Measurements from ENCODE around the gene PAIP2.
"Not testable (repeated sequence)": the region's sequence is repeated elsewhere in the genome, so short reads cannot be mapped to it uniquely, and the experiment has no call there.

PAIP2 gene

GRCh38 chr5:139335811-139336210, 5.8 kb upstream of the PAIP2 start:
- Histone ChIP-seq H3K27ac (ENCODE audit: low read depth, low read length) (peak overlapping the region; percentile 21), H3K36me3 (ENCODE audit: control insufficient read depth, insufficient read depth, low read length) (peaks cover 28% of the 10 kb centered on the region), H3K9me3 (ENCODE audit: control insufficient read depth, insufficient read depth, low read length) (no peaks in the 10 kb centered on the region), H3K9ac (ENCODE audit: low read depth, low read length) (no peak overlapping the region), H3K4me3 (ENCODE audit: low read depth, low read length) (no peak overlapping the region), H3K4me1 (ENCODE audit: control insufficient read depth, insufficient read depth, low read length) (no peaks in the 10 kb centered on the region), H3K27me3 (ENCODE audit: control insufficient read depth, insufficient read depth, low read length) (no peaks in the 10 kb centered on the region)

- Histone ChIP-seq H3K4me1 (ENCODE audit: control insufficient read depth, insufficient read depth, low read length) (peaks cover 8% of the 10 kb centered on the region), H3K9me3 (ENCODE audit: control insufficient read depth, insufficient read depth, low read length) (no peaks in the 10 kb centered on the region), H3K36me3 (ENCODE audit: control insufficient read depth, insufficient read depth, low read length) (peaks cover 5% of the 10 kb centered on the region), H3K27me3 (ENCODE audit: control insufficient read depth, insufficient read depth, low read length) (no peaks in the 10 kb centered on the region), H3K4me3 (ENCODE audit: low read depth, low read length) (no peak overlapping the region), H3K9ac (ENCODE audit: low read depth, low read length) (no peak overlapping the region), H3K27ac (ENCODE audit: low read depth, low read length) (no peak overlapping the region)
Observed at GRCh38 chr5:139340051-139340450, 1.6 kb upstream of the PAIP2 start.

GRCh38 chr5:139341187-139341688, 416 bp upstream of the PAIP2 start:
- H3K4me1 ChIP-seq (ENCODE audit: control insufficient read depth, insufficient read depth, low read length), result peaks cover 8% of the 10 kb centered on the region
- no peak overlapping the region for H3K9ac ChIP-seq (ENCODE audit: low read depth, low read length)
- H3K4me3 ChIP-seq (ENCODE audit: low read depth, low read length), result peak overlapping the region; percentile 99
- H3K27me3 ChIP-seq (ENCODE audit: control insufficient read depth, insufficient read depth, low read length), result no peaks in the 10 kb centered on the region
- H3K27ac ChIP-seq (ENCODE audit: low read depth, low read length), result no peak overlapping the region
- H3K36me3 ChIP-seq (ENCODE audit: control insufficient read depth, insufficient read depth, low read length), result peaks cover 8% of the 10 kb centered on the region
- no peaks in the 10 kb centered on the region for H3K9me3 ChIP-seq (ENCODE audit: control insufficient read depth, insufficient read depth, low read length)

GRCh38 chr5:139342423-139342723, 719 bp downstream of the PAIP2 start:
- Histone ChIP-seq H3K4me3 (ENCODE audit: low read depth, low read length) (peak overlapping the region; percentile 99), H3K9me3 (ENCODE audit: control insufficient read depth, insufficient read depth, low read length) (no peaks in the 10 kb centered on the region), H3K27ac (ENCODE audit: low read depth, low read length) (peak overlapping the region; percentile 100), H3K27me3 (ENCODE audit: control insufficient read depth, insufficient read depth, low read length) (no peaks in the 10 kb centered on the region), H3K4me1 (ENCODE audit: control insufficient read depth, insufficient read depth, low read length) (peaks cover 8% of the 10 kb centered on the region), H3K9ac (ENCODE audit: low read depth, low read length) (peak overlapping the region; percentile 78), H3K36me3 (ENCODE audit: control insufficient read depth, insufficient read depth, low read length) (peaks cover 8% of the 10 kb centered on the region)

GRCh38 chr5:139343476-139343875, 1.8 kb downstream of the PAIP2 start:
- peaks cover 8% of the 10 kb centered on the region for H3K4me1 ChIP-seq (ENCODE audit: control insufficient read depth, insufficient read depth, low read length)
- H3K27ac ChIP-seq (ENCODE audit: low read depth, low read length), result no peak overlapping the region
- 0 out of 2 replicates have a peak overlapping the region, but pooled peaks have one; percentile 3 for H3K9ac ChIP-seq (ENCODE audit: low read depth, low read length)
- H3K4me3 ChIP-seq (ENCODE audit: low read depth, low read length), result peak overlapping the region; percentile 99
- H3K36me3 ChIP-seq (ENCODE audit: control insufficient read depth, insufficient read depth, low read length), result peaks cover 8% of the 10 kb centered on the region
- no peaks in the 10 kb centered on the region for H3K27me3 ChIP-seq (ENCODE audit: control insufficient read depth, insufficient read depth, low read length)
- H3K9me3 ChIP-seq (ENCODE audit: control insufficient read depth, insufficient read depth, low read length), result no peaks in the 10 kb centered on the region

GRCh38 chr5:139344177-139344576, 2.5 kb downstream of the PAIP2 start:
- Histone ChIP-seq H3K27ac (ENCODE audit: low read depth, low read length) (no peak overlapping the region), H3K36me3 (ENCODE audit: control insufficient read depth, insufficient read depth, low read length) (peaks cover 8% of the 10 kb centered on the region), H3K27me3 (ENCODE audit: control insufficient read depth, insufficient read depth, low read length) (no peaks in the 10 kb centered on the region), H3K4me1 (ENCODE audit: control insufficient read depth, insufficient read depth, low read length) (peaks cover 8% of the 10 kb centered on the region), H3K9ac (ENCODE audit: low read depth, low read length) (no peak overlapping the region), H3K4me3 (ENCODE audit: low read depth, low read length) (no peak overlapping the region), H3K9me3 (ENCODE audit: control insufficient read depth, insufficient read depth, low read length) (no peaks in the 10 kb centered on the region)

- H3K9me3 ChIP-seq (ENCODE audit: control insufficient read depth, insufficient read depth, low read length); H3K27ac ChIP-seq (ENCODE audit: low read depth, low read length); H3K36me3 ChIP-seq (ENCODE audit: control insufficient read depth, insufficient read depth, low read length); H3K4me3 ChIP-seq (ENCODE audit: low read depth, low read length); H3K27me3 ChIP-seq (ENCODE audit: control insufficient read depth, insufficient read depth, low read length); H3K9ac ChIP-seq (ENCODE audit: low read depth, low read length); H3K4me1 ChIP-seq (ENCODE audit: control insufficient read depth, insufficient read depth, low read length): not testable (repeated sequence)
Observed at GRCh38 chr5:139345442-139345841, 3.8 kb downstream of the PAIP2 start.

- not testable (repeated sequence) for H3K27me3 ChIP-seq (ENCODE audit: control insufficient read depth, insufficient read depth, low read length); H3K4me1 ChIP-seq (ENCODE audit: control insufficient read depth, insufficient read depth, low read length); H3K4me3 ChIP-seq (ENCODE audit: low read depth, low read length); H3K27ac ChIP-seq (ENCODE audit: low read depth, low read length); H3K9ac ChIP-seq (ENCODE audit: low read depth, low read length); H3K9me3 ChIP-seq (ENCODE audit: control insufficient read depth, insufficient read depth, low read length)
- H3K36me3 ChIP-seq (ENCODE audit: control insufficient read depth, insufficient read depth, low read length), result peaks cover 16% of the 10 kb centered on the region
Observed at GRCh38 chr5:139347863-139348262, 6.2 kb downstream of the PAIP2 start.

- Histone ChIP-seq H3K9ac (ENCODE audit: low read depth, low read length) (no peak overlapping the region), H3K9me3 (ENCODE audit: control insufficient read depth, insufficient read depth, low read length) (no peaks in the 10 kb centered on the region)
Observed at GRCh38 chr5:139354186-139354585, 12.5 kb downstream of the PAIP2 start.

GRCh38 chr5:139355900-139356299, 14.2 kb downstream of the PAIP2 start:
- not testable (repeated sequence) for H3K9ac ChIP-seq (ENCODE audit: low read depth, low read length); H3K27me3 ChIP-seq (ENCODE audit: control insufficient read depth, insufficient read depth, low read length); H3K4me3 ChIP-seq (ENCODE audit: low read depth, low read length); H3K27ac ChIP-seq (ENCODE audit: low read depth, low read length); H3K9me3 ChIP-seq (ENCODE audit: control insufficient read depth, insufficient read depth, low read length); H3K4me1 ChIP-seq (ENCODE audit: control insufficient read depth, insufficient read depth, low read length)
- H3K36me3 ChIP-seq (ENCODE audit: control insufficient read depth, insufficient read depth, low read length), result peaks cover 28% of the 10 kb centered on the region

More at GRCh38 chr5:139354186-139354585, 12.5 kb downstream of the PAIP2 start:
- Histone ChIP-seq H3K27ac (ENCODE audit: low read depth, low read length) (no peak overlapping the region), H3K4me1 (ENCODE audit: control insufficient read depth, insufficient read depth, low read length) (no peaks in the 10 kb centered on the region), H3K4me3 (ENCODE audit: low read depth, low read length) (no peak overlapping the region), H3K36me3 (ENCODE audit: control insufficient read depth, insufficient read depth, low read length) (peaks cover 28% of the 10 kb centered on the region), H3K27me3 (ENCODE audit: control insufficient read depth, insufficient read depth, low read length) (no peaks in the 10 kb centered on the region)

- Histone ChIP-seq H3K4me1 (ENCODE audit: control insufficient read depth, insufficient read depth, low read length) (no peaks in the 10 kb centered on the region), H3K27ac (ENCODE audit: low read depth, low read length) (no peak overlapping the region), H3K9ac (ENCODE audit: low read depth, low read length) (no peak overlapping the region), H3K9me3 (ENCODE audit: control insufficient read depth, insufficient read depth, low read length) (no peaks in the 10 kb centered on the region), H3K36me3 (ENCODE audit: control insufficient read depth, insufficient read depth, low read length) (peaks cover 21% of the 10 kb centered on the region), H3K4me3 (ENCODE audit: low read depth, low read length) (no peak overlapping the region), H3K27me3 (ENCODE audit: control insufficient read depth, insufficient read depth, low read length) (no peaks in the 10 kb centered on the region)
Observed at GRCh38 chr5:139358064-139358463, 16.4 kb downstream of the PAIP2 start.

- no peak overlapping the region for H3K4me3 ChIP-seq (ENCODE audit: low read depth, low read length)
- no peaks in the 10 kb centered on the region for H3K27me3 ChIP-seq (ENCODE audit: control insufficient read depth, insufficient read depth, low read length)
- no peaks in the 10 kb centered on the region for H3K9me3 ChIP-seq (ENCODE audit: control insufficient read depth, insufficient read depth, low read length)
- H3K27ac ChIP-seq (ENCODE audit: low read depth, low read length), result no peak overlapping the region
- H3K36me3 ChIP-seq (ENCODE audit: control insufficient read depth, insufficient read depth, low read length), result peaks cover 29% of the 10 kb centered on the region
- no peaks in the 10 kb centered on the region for H3K4me1 ChIP-seq (ENCODE audit: control insufficient read depth, insufficient read depth, low read length)
- H3K9ac ChIP-seq (ENCODE audit: low read depth, low read length), result no peak overlapping the region
Observed at GRCh38 chr5:139360384-139360783, 18.7 kb downstream of the PAIP2 start.

Data from HUES48 (cell line).